H9 (cell line): Measurements from ENCODE around the gene RNU5B-1. TPM values are rescaled to one million over a fixed set of nuclear protein-coding genes. Genes with fewer than 3 reads are reported as not detected.

Experiments
- DNase-seq: peaks from one replicate; pipeline ENCODE4 v3.0.0-alpha.2; 2017
- H2AFZ ChIP-seq: one replicate; pipeline ENCODE4 v1.6.1; 2013; ENCODE audit warnings: mild to moderate bottlenecking, low read length, control low read depth, moderate library complexity
- H2AK5ac ChIP-seq: 2 replicates; pipeline ENCODE4 v1.6.1; 2013; ENCODE audit warnings: low read length, control low read depth, mixed read lengths; ENCODE audit not compliant: insufficient read length
- H2BK120ac ChIP-seq: one replicate; pipeline ENCODE4 v1.6.1; 2013; ENCODE audit warnings: low read depth, mild to moderate bottlenecking, low read length, control low read depth, inconsistent platforms; ENCODE audit not compliant: poor library complexity, severe bottlenecking
- H2BK12ac ChIP-seq: 2 replicates; pipeline ENCODE4 v1.6.1; 2013; ENCODE audit warnings: low read length, control low read depth, mixed read lengths, low read depth; ENCODE audit not compliant: insufficient read length
- H2BK15ac ChIP-seq: 2 replicates; pipeline ENCODE4 v1.6.1; 2013; ENCODE audit warnings: low read depth, low read length, control low read depth
- H2BK20ac ChIP-seq: one replicate; pipeline ENCODE4 v1.6.1; 2013; ENCODE audit warnings: low read depth, mild to moderate bottlenecking, low read length, control low read depth, inconsistent platforms; ENCODE audit not compliant: poor library complexity, severe bottlenecking
- H2BK5ac ChIP-seq: 2 replicates; pipeline ENCODE4 v1.6.1; 2013; ENCODE audit warnings: low read length, control low read depth, mixed read lengths; ENCODE audit not compliant: insufficient read length
- H3K14ac ChIP-seq: 2 replicates; pipeline ENCODE4 v1.6.1; 2013; ENCODE audit warnings: low read length, control low read depth; ENCODE audit not compliant: insufficient read depth
- H3K18ac ChIP-seq: 2 replicates; pipeline ENCODE4 v1.6.1; 2013; ENCODE audit warnings: low read depth, mild to moderate bottlenecking, mixed read lengths, low read length, control low read depth; ENCODE audit not compliant: insufficient read length
- H3K23ac ChIP-seq: 2 replicates; pipeline ENCODE4 v1.6.1; 2013; ENCODE audit warnings: low read length, control low read depth, mixed read lengths, low read depth; ENCODE audit not compliant: insufficient read length
- H3K23me2 ChIP-seq: 2 replicates; pipeline ENCODE4 v1.6.1; 2013; ENCODE audit warnings: low read depth, mild to moderate bottlenecking, mixed read lengths, low read length, control low read depth; ENCODE audit not compliant: insufficient read length, poor library complexity, severe bottlenecking
- H3K27ac ChIP-seq: 2 replicates; pipeline ENCODE4 v1.5.1; 2013; ENCODE audit warnings: low read length, control low read depth, mixed read lengths, low read depth; ENCODE audit not compliant: insufficient read length
- H3K27me3 ChIP-seq: 2 replicates; pipeline ENCODE4 v1.6.1; 2013; ENCODE audit warnings: low read length, control low read depth, inconsistent platforms; ENCODE audit not compliant: insufficient read depth
- H3K4ac ChIP-seq: 2 replicates; pipeline ENCODE4 v1.6.1; 2013; ENCODE audit warnings: low read depth, mild to moderate bottlenecking, control low read depth, inconsistent platforms, low read length, moderate library complexity
- H3K4me1 ChIP-seq: 2 replicates; pipeline ENCODE4 v1.6.1; 2013; ENCODE audit warnings: low read length, control low read depth, inconsistent platforms; ENCODE audit not compliant: insufficient read depth
- H3K4me2 ChIP-seq: 2 replicates; pipeline ENCODE4 v1.6.1; 2013; ENCODE audit warnings: low read length, control low read depth, mixed read lengths; ENCODE audit not compliant: insufficient read length, insufficient read depth
- H3K56ac ChIP-seq: 2 replicates; pipeline ENCODE4 v1.6.1; 2013; ENCODE audit warnings: low read depth, mild to moderate bottlenecking, mixed read lengths, low read length, control low read depth; ENCODE audit not compliant: insufficient read length
- H3K79me1 ChIP-seq: 2 replicates; pipeline ENCODE4 v1.6.1; 2013; ENCODE audit warnings: low read depth, mild to moderate bottlenecking, moderate library complexity, low read length, control low read depth, inconsistent platforms; ENCODE audit not compliant: insufficient read depth, poor library complexity, severe bottlenecking
- H3K79me2 ChIP-seq: 2 replicates; pipeline ENCODE4 v1.6.1; 2013; ENCODE audit warnings: low read length, control low read depth, inconsistent platforms; ENCODE audit not compliant: insufficient read depth
- H3K9ac ChIP-seq: 2 replicates; pipeline ENCODE4 v1.6.1; 2013; ENCODE audit warnings: low read length, control low read depth, mixed read lengths; ENCODE audit not compliant: insufficient read length; ENCODE audit errors: extremely low read depth
- H3K9me3 ChIP-seq: one replicate; pipeline ENCODE4 v1.6.1; 2013; ENCODE audit warnings: low read depth, low read length, inconsistent platforms; ENCODE audit not compliant: control insufficient read depth
- H3T11ph ChIP-seq: one replicate; pipeline ENCODE4 v1.6.1; 2013; ENCODE audit warnings: mild to moderate bottlenecking, low read length, control low read depth, inconsistent platforms
- H4K20me1 ChIP-seq: one replicate; pipeline ENCODE4 v1.6.1; 2013; ENCODE audit not compliant: control insufficient read depth, insufficient read length, insufficient read depth
- H4K5ac ChIP-seq: 2 replicates; pipeline ENCODE4 v1.6.1; 2013; ENCODE audit warnings: low read depth, mild to moderate bottlenecking, mixed read lengths, low read length, control low read depth; ENCODE audit not compliant: insufficient read length
- H4K8ac ChIP-seq: replicated peaks from 2 replicates; pipeline ENCODE4 v1.6.1; 2013; ENCODE audit warnings: low read length, control low read depth, mixed read lengths, low read depth; ENCODE audit not compliant: insufficient read length
- H4K91ac ChIP-seq: 2 replicates; pipeline ENCODE4 v1.6.1; 2013; ENCODE audit warnings: low read depth, mild to moderate bottlenecking, moderate library complexity, mixed read lengths, low read length, control low read depth; ENCODE audit not compliant: insufficient read length
- H3K27ac Mint-ChIP-seq, 3 experiments: 2 replicates in 2 of 3; 3 replicates in 1 of 3; pipeline ENCODE4 v1.8.0; 2020 to 2021; ENCODE audit warnings: mixed read lengths in 3 of 3, mild to moderate bottlenecking in 1 of 3, moderate library complexity in 1 of 3
- H3K27me3 Mint-ChIP-seq: 2 replicates; pipeline ENCODE4 v1.8.0; 2021; ENCODE audit warnings: low read depth, mild to moderate bottlenecking, moderate library complexity, mixed read lengths
- H3K36me3 Mint-ChIP-seq, 3 experiments: 2 replicates in 2 of 3; 3 replicates in 1 of 3; pipeline ENCODE4 v1.8.0; 2020 to 2021; ENCODE audit warnings: low read depth in 3 of 3, mixed read lengths in 3 of 3; ENCODE audit not compliant: insufficient read depth in 1 of 3
- H3K4me1 Mint-ChIP-seq, 2 experiments: 2 replicates each; pipeline ENCODE4 v1.8.0; 2020; ENCODE audit warnings: mixed read lengths in 2 of 2
- H3K4me3 Mint-ChIP-seq, 2 experiments: 2 replicates in 1 of 2; 3 replicates in 1 of 2; pipeline ENCODE4 v1.8.0; 2020 to 2021; ENCODE audit warnings: mild to moderate bottlenecking in 2 of 2, mixed read lengths in 2 of 2, moderate library complexity in 1 of 2
- H3K9me3 Mint-ChIP-seq, 2 experiments: 2 replicates in 1 of 2; 3 replicates in 1 of 2; pipeline ENCODE4 v1.8.0; 2020; ENCODE audit warnings: mild to moderate bottlenecking in 2 of 2, mixed read lengths in 2 of 2, moderate library complexity in 1 of 2
- CTCF ChIP-seq: fragments of 200-600 bp; sonication (generic); conservative IDR thresholded peaks from 3 replicates; pipeline ENCODE4 v1.8.0; 2021; ENCODE audit warnings: antibody characterized with exemption, mild to moderate bottlenecking
- WGBS: extraction: QIAGEN DNeasy Blood & Tissue Kit; methylation state at CpG from one replicate; pipeline ENCODE4 v1.1.7; 2013; ENCODE audit warnings: missing lambda C conversion rate, low lambda C conversion rate, mixed read lengths; ENCODE audit not compliant: insufficient read length; ENCODE audit errors: extremely low coverage; 5-methylcytosine and 5-hydroxymethylcytosine counted together
- total RNA-seq: library from RNA; stranded (reverse); gene quantifications from 2 replicates; pipeline ENCODE4 v1.2.1, GENCODE V29; 2021

Gene RNU5B-1
- total RNA-seq, 1 experiment from 2014 or later: not detected

- no peak overlapping the region for H3K18ac ChIP-seq
- H2BK5ac ChIP-seq: no peak overlapping the region
- H4K20me1 ChIP-seq: no peaks in the 10 kb centered on the region
- H3K36me3 Mint-ChIP-seq: no peaks in the 10 kb centered on the region
- H4K8ac ChIP-seq: no peak overlapping the region
- no peaks in the 10 kb centered on the region for H3K27me3 ChIP-seq
- H3K27ac ChIP-seq: no peak overlapping the region
- no peaks in the 10 kb centered on the region for H3K79me2 ChIP-seq
- H3K4me1 Mint-ChIP-seq: peaks cover 11 to 17% of the 10 kb centered on the region in 2 experiments; a peak in 3 of 4 replicates
- no peak overlapping the region for H2BK120ac ChIP-seq
- no peak overlapping the region for H3T11ph ChIP-seq
- no peak overlapping the region for H3K14ac ChIP-seq
- no peak overlapping the region for H2BK20ac ChIP-seq
- H3K9me3 Mint-ChIP-seq: no peaks in the 10 kb centered on the region; a peak in 1 of 5 replicates
- H3K27ac Mint-ChIP-seq: no peak overlapping the region; a peak in 1 of 7 replicates
- no peak overlapping the region for H4K5ac ChIP-seq
- H2AFZ ChIP-seq: no peak overlapping the region
- no peaks in the 10 kb centered on the region for H3K27me3 Mint-ChIP-seq
- H3K4me3 Mint-ChIP-seq: no peak overlapping the region
- H3K4ac ChIP-seq: no peak overlapping the region
- H3K23ac ChIP-seq: no peak overlapping the region
- no peaks in the 10 kb centered on the region for H3K9me3 ChIP-seq
- H2AK5ac ChIP-seq: no peak overlapping the region
- H3K4me1 ChIP-seq: no peaks in the 10 kb centered on the region
- H3K56ac ChIP-seq: no peak overlapping the region
- TF ChIP-seq CTCF: no peak
- no peaks in the 10 kb centered on the region for H3K79me1 ChIP-seq
- no CpG with 5 or more reads among the region's 3 CpGs for WGBS
- no peak overlapping the region for H2BK15ac ChIP-seq
- DNase-seq: no peak
- H3K4me2 ChIP-seq: no peak overlapping the region
- no peak overlapping the region for H4K91ac ChIP-seq
- peaks cover 7% of the 10 kb centered on the region for H3K23me2 ChIP-seq
- no peak overlapping the region for H2BK12ac ChIP-seq
- no peak overlapping the region for H3K9ac ChIP-seq
Observed at GRCh38 chr15:65305776-65306175, 1.3 kb downstream of the RNU5B-1 start.
